LoVo (cell line): ENCODE results near the gene NRL.
A peak's percentile ranks its signal among the peaks of the same experiment; 100 is the strongest.

Source experiments
- DNase-seq: peaks from one replicate; pipeline ENCODE4 v3.0.0-alpha.2; 2016; ENCODE audit warnings: low spot score

Gene NRL

GRCh38 chr14:24080888-24081738 is 33.6 kb downstream of the NRL start:
- peak; percentile 69 for DNase-seq

- DNase-seq, result no peak
Observed at GRCh38 chr14:24080142-24080530, 34.6 kb downstream of the NRL start.

GRCh38 chr14:24079491-24080141 is 35.1 kb downstream of the NRL start:
- no peak for DNase-seq

GRCh38 chr14:24078146-24078545 is 36.6 kb downstream of the NRL start:
- no peak for DNase-seq

- DNase-seq, result no peak
Observed at GRCh38 chr14:24077086-24077485, 37.7 kb downstream of the NRL start.

GRCh38 chr14:24076302-24076601 is 38.5 kb downstream of the NRL start:
- DNase-seq, result no peak

GRCh38 chr14:24075485-24076301 is 39.1 kb downstream of the NRL start:
- DNase-seq, result no peak

GRCh38 chr14:24074625-24075484 is 39.9 kb downstream of the NRL start:
- no peak for DNase-seq

- DNase-seq, result no peak
Observed at GRCh38 chr14:24072881-24073877, 41.6 kb downstream of the NRL start.

GRCh38 chr14:24072436-24072835 is 42.3 kb downstream of the NRL start:
- DNase-seq, result no peak

GRCh38 chr14:24071836-24072430 is 42.8 kb downstream of the NRL start:
- no peak for DNase-seq

GRCh38 chr14:24071144-24071697 is 43.5 kb downstream of the NRL start, which contains the start of gene CPNE6:
Gene CPNE6 (plus strand): TSS chr14:24071562. CDS start chr14:24072937, 1,375 bp downstream.
- no peak for DNase-seq

- DNase-seq, result no peak
Observed at GRCh38 chr14:24070285-24071143, 44.2 kb downstream of the NRL start.

GRCh38 chr14:24069411-24069735 is 45.4 kb downstream of the NRL start:
- no peak for DNase-seq

- no peak for DNase-seq
Observed at GRCh38 chr14:24068711-24069410, 45.9 kb downstream of the NRL start.

GRCh38 chr14:24067133-24068082 is 47.3 kb downstream of the NRL start:
- no peak for DNase-seq

GRCh38 chr14:24066496-24067132 is 48.1 kb downstream of the NRL start:
- no peak for DNase-seq
